HepG2 (cell line): Measurements from ENCODE around the gene GPR85. TPM values are rescaled to one million over a fixed set of nuclear protein-coding genes. Genes with fewer than 3 reads are reported as not detected.
"Not testable (repeated sequence)": the region's sequence is repeated elsewhere in the genome, so short reads cannot be mapped to it uniquely, and the experiment has no call there.

ENCODE experiments used
- ATAC-seq: fragments of 200-7000 bp; cut with Tn5 transposase; 3 replicates; pipeline ENCODE4 v1.9.1; 2020; ENCODE audit warnings: mild to moderate bottlenecking, moderate library complexity
- BruUV-seq: library from RNA; stranded (reverse); fragments of 400-500 nt; replicated peaks from 2 replicates; lab custom pipeline; 2021; lab: Mats Ljungman, UMichigan
- CTCF ChIA-PET: fragments of 300-600 bp; formaldehyde crosslinking; extraction: SDS; loops from one replicate; lab custom pipeline; 2021; ENCODE audit warnings: low total read pairs, inconsistent platforms, low intra/inter-chr PET ratio; lab: Yijun Ruan, JAX
- POLR2A ChIA-PET: fragments of 350-600 bp; sonication (Branson Sonifier 250); formaldehyde crosslinking; loops from one replicate; lab custom pipeline; 2020; ENCODE audit warnings: antibody characterized with exemption, inconsistent platforms; lab: Yijun Ruan, JAX
- DNase-seq: peaks from one replicate; pipeline ENCODE4 v3.0.0-alpha.2; 2015; ENCODE audit warnings: low spot score
- FAIRE-seq: peaks from 3 replicates; lab custom pipeline; 2011; peaks lifted over from hg19 to GRCh38; lab: Jason Lieb, UNC
- H2AFZ ChIP-seq: one replicate; pipeline ENCODE4 v1.6.1; 2011; ENCODE audit warnings: low read length, inconsistent platforms
- H3K27ac ChIP-seq: fragments of 300-600 bp; 3 replicates; pipeline ENCODE4 v1.8.0; 2011; ENCODE audit warnings: mixed run types, mild to moderate bottlenecking, mixed read lengths, low read length, inconsistent platforms; ENCODE audit not compliant: insufficient read depth; ENCODE audit errors: extremely low read length
- H3K27me3 ChIP-seq, 2 experiments: fragments of 200-600 bp in 1 of 2; 2 replicates in 1 of 2; 3 replicates in 1 of 2; pipeline versions ENCODE4 v1.6.0 to v1.8.0; 2011; ENCODE audit warnings: low read length in 2 of 2, mild to moderate bottlenecking in 2 of 2, moderate library complexity in 2 of 2, inconsistent platforms in 1 of 2; ENCODE audit not compliant: insufficient read depth in 2 of 2, control insufficient read depth in 1 of 2
- H3K36me3 ChIP-seq, 2 experiments: fragments of 200-600 bp in 1 of 2; replicated peaks in 1 of 2; 2 replicates in 1 of 2; 3 replicates in 1 of 2; pipeline versions ENCODE4 v1.5.1 to v1.8.0; 2011; ENCODE audit warnings: low read length in 2 of 2, inconsistent platforms in 1 of 2; ENCODE audit not compliant: insufficient read depth in 2 of 2, control insufficient read depth in 1 of 2
- H3K4me1 ChIP-seq: 2 replicates; pipeline ENCODE4 v1.5.1; 2012; ENCODE audit warnings: low read length, inconsistent platforms; ENCODE audit not compliant: insufficient read depth
- H3K4me2 ChIP-seq: 2 replicates; pipeline ENCODE4 v1.6.0; 2011; ENCODE audit warnings: low read depth, low read length, inconsistent platforms
- H3K4me3 ChIP-seq, 3 experiments: fragments of 200-600 bp in 1 of 3; sonication (generic), shearing (Covaris generic) in 1 of 3; replicated peaks in 1 of 3; 2 replicates each; pipeline ENCODE4 v1.5.1; 2011 to 2016; ENCODE audit warnings: low read length in 3 of 3, inconsistent platforms in 2 of 3, low read depth in 2 of 3, mild to moderate bottlenecking in 2 of 3, control low read depth in 1 of 3, mixed read lengths in 1 of 3; ENCODE audit not compliant: insufficient read depth in 1 of 3
- H3K79me2 ChIP-seq: one replicate; pipeline ENCODE4 v1.6.1; 2011; ENCODE audit warnings: low read length, inconsistent platforms; ENCODE audit not compliant: insufficient read depth
- H3K9ac ChIP-seq: 2 replicates; pipeline ENCODE4 v1.6.0; 2011; ENCODE audit warnings: mild to moderate bottlenecking, low read depth, low read length, inconsistent platforms; ENCODE audit not compliant: insufficient read depth
- H3K9me3 ChIP-seq: 2 replicates; pipeline ENCODE4 v1.5.1; 2012; ENCODE audit warnings: mild to moderate bottlenecking, low read length
- H4K20me1 ChIP-seq: 2 replicates; pipeline ENCODE4 v1.6.0; 2011; ENCODE audit warnings: inconsistent platforms, mild to moderate bottlenecking, low read length, moderate library complexity; ENCODE audit not compliant: insufficient read depth
- CEBPB ChIP-seq: IDR thresholded peaks from 2 replicates; pipeline ENCODE4 v1.6.1; 2011; ENCODE audit warnings: low read depth, low read length, improper control_type of control experiment, borderline replicate concordance
- CEBPG ChIP-seq: IDR thresholded peaks from 2 replicates; pipeline ENCODE4 v1.6.1; 2016
- THAP11 ChIP-seq: IDR thresholded peaks from 2 replicates; pipeline ENCODE4 v1.6.1; 2016; ENCODE audit warnings: missing biosample characterization, missing genetic modification reagents
- ZFP90 ChIP-seq: sonication (generic); formaldehyde crosslinking; IDR thresholded peaks from 2 replicates; pipeline ENCODE4 v1.8.0; 2022; ENCODE audit warnings: missing genetic modification reagents, mild to moderate bottlenecking, inconsistent platforms, borderline replicate concordance
- ZNF12 ChIP-seq: sonication (generic); formaldehyde crosslinking; IDR thresholded peaks from 2 replicates; pipeline ENCODE4 v1.5.0; 2020; ENCODE audit warnings: missing genetic modification reagents
- WGBS: methylation state at CpG from one replicate; pipeline ENCODE4 v1.1.6; 2017; ENCODE audit warnings: low lambda C conversion rate; 5-methylcytosine and 5-hydroxymethylcytosine counted together
- in situ Hi-C: cut with HindIII; loops from 2 replicates; pipeline ENCODE4 v1.10.0; 2017; ENCODE audit warnings: low pct_unique_long_range_greater_than_20kb; ENCODE audit not compliant: extremely low pct_ligation_motif_present
- intact Hi-C: fragments of 100-400 bp; cut with micrococcal nuclease; formaldehyde crosslinking; loops from one replicate; pipeline ENCODE4 v1.10.0; 2022; ENCODE audit not compliant: unreplicated experiment
- polyA plus RNA-seq, 8 experiments: library from polyadenylated mRNA; depleted of rRNA in 3 of 8; stranded (reverse) in 7 of 8; unstranded in 1 of 8; fragments of >200 nt; fragmentation: Illumina TruSeq in 4 of 8; extraction: Trizol in 4 of 8; gene quantifications; 2 replicates each; pipeline versions ENCODE4 v1.2.1 to v1.2.3, GENCODE V29; 2011 to 2016; ENCODE audit warnings: low read depth in 4 of 8, missing spikeins in 1 of 8, mixed read lengths in 1 of 8; ENCODE audit not compliant: insufficient read depth in 1 of 8
- total RNA-seq, 5 experiments: library from RNA; depleted of rRNA; stranded (reverse); fragments of >200 nt; fragmentation: Illumina TruSeq; extraction: Trizol; gene quantifications; 2 replicates each; pipeline ENCODE4 v1.2.3, GENCODE V29; 2016; ENCODE audit warnings: low read depth in 1 of 5
- TF ChIP-seq, protein P1 (sequence below), 2 experiments: fragments of 450-650 bp in 1 of 2; sonication (generic) in 1 of 2; formaldehyde crosslinking; IDR thresholded peaks; 2 replicates each; pipeline versions ENCODE4 v1.5.0 to v1.8.0; 2020 to 2022; ENCODE audit warnings: mild to moderate bottlenecking in 1 of 2, missing genetic modification reagents in 1 of 2

The GPR85 gene
- total and polyA plus RNA-seq, 2 of the 13 experiments (the other 11 are each of a cell fraction or from before 2014, with no cell fraction given) = not detected

DNA sequence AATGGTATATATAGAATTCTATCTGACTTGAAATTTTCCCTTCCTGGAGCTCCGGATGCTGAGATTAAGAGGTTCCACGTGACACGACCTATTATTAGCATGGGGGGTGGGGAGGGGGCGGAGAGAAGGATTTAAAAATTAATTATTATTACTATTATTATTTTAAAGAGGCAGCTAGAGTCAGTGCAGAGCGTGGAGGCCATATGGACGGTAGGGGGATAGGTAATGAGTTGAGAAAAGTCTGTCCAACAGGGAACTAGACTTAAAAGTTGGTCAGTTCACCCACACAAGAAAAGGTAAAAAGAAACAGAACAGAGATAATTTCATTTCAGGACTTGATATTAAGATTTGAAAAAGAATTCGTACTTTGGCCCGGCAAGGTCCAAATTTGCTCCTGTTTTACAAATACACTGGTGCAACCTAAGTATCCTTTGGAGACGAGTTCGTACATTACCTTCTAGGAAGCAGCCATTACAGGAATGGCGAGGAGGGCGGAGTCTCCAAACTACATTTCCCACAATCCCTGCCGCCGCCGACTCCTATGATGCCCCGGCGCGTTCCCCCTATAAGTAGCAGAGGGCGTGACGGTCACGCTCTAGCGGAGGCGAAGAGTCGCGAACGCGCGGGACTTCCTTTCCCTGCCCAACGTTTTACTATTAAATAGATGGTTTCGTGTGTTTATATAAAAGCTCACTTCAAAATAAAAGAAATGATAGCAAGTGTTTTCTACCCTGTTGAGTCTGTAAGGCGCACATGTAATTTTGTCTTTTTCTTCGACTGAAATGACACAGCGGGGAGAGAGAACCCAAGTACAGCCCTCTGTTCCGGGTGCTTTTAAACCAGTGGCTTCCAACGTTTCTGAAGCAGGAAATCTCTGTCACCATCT, 31.7 kb upstream of the GPR85 start, which contains the start of gene SMIM30 (continued):
- TF ChIP-seq ZFP90 (CRISPR knock-in tag) = peak; percentile 25; the same call in 1 of the 2 replicates

DNA sequence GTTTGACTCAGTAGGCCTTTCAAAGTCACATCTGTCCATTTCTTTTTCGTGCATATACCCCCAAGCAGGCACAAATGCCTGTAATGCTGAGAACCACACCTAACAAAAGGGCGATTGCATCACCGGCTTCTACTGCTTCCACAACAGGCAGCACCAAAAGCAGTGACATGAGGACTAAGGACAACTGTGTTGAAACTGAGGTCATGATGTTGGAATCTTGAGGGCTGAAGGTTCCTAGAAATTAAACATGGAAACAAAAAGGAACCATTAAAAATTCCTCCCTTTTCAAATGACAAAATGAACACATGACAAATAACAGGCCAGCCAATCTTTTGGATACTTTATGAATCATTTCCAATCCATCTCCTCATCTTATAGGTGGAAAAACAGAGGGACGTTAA, 30.7 kb upstream of the GPR85 start:
- peak overlapping the region; percentile 78 for H3K4me2 ChIP-seq
- H3K27me3 ChIP-seq, BruUV-seq, H3K36me3 ChIP-seq, H2AFZ ChIP-seq, H3K27ac ChIP-seq, in situ Hi-C loops, H3K9me3 ChIP-seq, FAIRE-seq, ATAC-seq, H3K79me2 ChIP-seq, H3K9ac ChIP-seq, CTCF ChIA-PET, DNase-seq, H4K20me1 ChIP-seq: not testable (repeated sequence)
- intact Hi-C loops = loop anchor here (10.0 kb wide), 2 partner anchors 183 to 563 kb away; a partner anchor contains a TSS
- POLR2A ChIA-PET = interaction anchor here (0.6 kb wide), 1 partner anchor 528 kb away, joined by 3 read pairs; no protein-coding TSS in a partner anchor
- 94% methylated on average over 4 of the region's 4 CpGs for WGBS
- H3K4me3 ChIP-seq = peak overlapping the region; percentile 73 to 82 (median 75); a peak in 4 of 6 replicates
- TF ChIP-seq ZNF12 (CRISPR knock-in tag) (0 out of 2 replicates have a peak, but pooled peaks have one; percentile 16), CEBPG (CRISPR knock-in tag) (peak; percentile 51; the same call in 1 of the 2 replicates), THAP11 (CRISPR knock-in tag) (peak; percentile 46; the same call in 1 of the 2 replicates), CEBPB (peak; percentile 21; the same call in 1 of the 2 replicates)
- TF ChIP-seq, protein P1, sequence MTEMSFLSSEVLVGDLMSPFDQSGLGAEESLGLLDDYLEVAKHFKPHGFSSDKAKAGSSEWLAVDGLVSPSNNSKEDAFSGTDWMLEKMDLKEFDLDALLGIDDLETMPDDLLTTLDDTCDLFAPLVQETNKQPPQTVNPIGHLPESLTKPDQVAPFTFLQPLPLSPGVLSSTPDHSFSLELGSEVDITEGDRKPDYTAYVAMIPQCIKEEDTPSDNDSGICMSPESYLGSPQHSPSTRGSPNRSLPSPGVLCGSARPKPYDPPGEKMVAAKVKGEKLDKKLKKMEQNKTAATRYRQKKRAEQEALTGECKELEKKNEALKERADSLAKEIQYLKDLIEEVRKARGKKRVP (CRISPR knock-in tag; IDR thresholded peaks at IDR 0.05) = 0 out of 4 replicates have a peak, but pooled peaks of 1 of the 2 experiments have one; percentile 26
- H3K4me1 ChIP-seq = peaks cover 15% of the 10 kb centered on the region
